Stimulated activated naive B cell treated with anti-CD40 and anti-IgM and Interleukin-4, amounts not matched to agents 10 μg/mL and 1 μg/mL and 100 μg/mL, for 72 hours (primary cell): ENCODE results near the gene GH1.
"Not testable (repeated sequence)": the region's sequence is repeated elsewhere in the genome, so short reads cannot be mapped to it uniquely, and the experiment has no call there.

ENCODE experiments used
- ATAC-seq, 2 donors: fragments of 150-1000 bp; cut with Tn5 transposase; replicated peaks; 2 replicates each; pipeline ENCODE4 v1.10.0; 2021; ENCODE audit warnings: moderate library complexity in 1 of 2
- DNase-seq: peaks from one replicate; pipeline ENCODE4 v3.0.0; 2021
- H3K27ac Mint-ChIP-seq: one replicate; pipeline ENCODE4 v1.8.0; 2022; ENCODE audit warnings: mild to moderate bottlenecking, mixed read lengths
- H3K27me3 Mint-ChIP-seq, 2 donors: one replicate each; pipeline ENCODE4 v1.8.0; 2022; ENCODE audit warnings: mixed read lengths in 2 of 2
- H3K36me3 Mint-ChIP-seq, 2 donors: one replicate each; pipeline ENCODE4 v1.8.0; 2022; ENCODE audit warnings: mixed read lengths in 2 of 2, mild to moderate bottlenecking in 1 of 2
- H3K4me1 Mint-ChIP-seq, 2 donors: one replicate each; pipeline ENCODE4 v1.8.0; 2022; ENCODE audit warnings: mixed read lengths in 2 of 2, mild to moderate bottlenecking in 1 of 2
- H3K4me3 Mint-ChIP-seq, 2 donors: one replicate each; pipeline ENCODE4 v1.8.0; 2022; ENCODE audit warnings: mild to moderate bottlenecking in 2 of 2, mixed read lengths in 2 of 2, moderate library complexity in 1 of 2
- H3K9me3 Mint-ChIP-seq, 2 donors: one replicate each; pipeline ENCODE4 v1.8.0; 2022; ENCODE audit warnings: mixed read lengths in 2 of 2, mild to moderate bottlenecking in 1 of 2

GH1 gene

GRCh38 chr17:63918789-63919305 lies at the start of gene GH1:
GH1 (minus strand) TSS chr17:63918839; CDS start chr17:63918776, 63 bp downstream.
- not testable (repeated sequence) for DNase-seq, H3K9me3 Mint-ChIP-seq, H3K36me3 Mint-ChIP-seq, ATAC-seq, H3K27me3 Mint-ChIP-seq
- H3K4me1 Mint-ChIP-seq = peaks cover 58 to 76% of the 10 kb centered on the region in 2 donors
- peak within 1 kb of the TSS; percentile 90 for H3K27ac Mint-ChIP-seq
- H3K4me3 Mint-ChIP-seq = peak within 1 kb of the TSS; percentile 64 to 71

- Mint-ChIP-seq H3K4me3 (no peak overlapping the region), H3K27ac (no peak overlapping the region), H3K4me1 (peaks cover 9 to 12% of the 10 kb centered on the region in 2 donors)
These were observed 49.3 kb upstream of the GH1 start for GRCh38 chr17:63967953-63968352.

GRCh38 chr17:63966646-63967264 lies 48.1 kb upstream of the GH1 start:
- ATAC-seq (peak; percentile 75 to 78), DNase-seq (no peak)
- Mint-ChIP-seq H3K36me3 (no peaks in the 10 kb centered on the region), H3K9me3 (no peaks in the 10 kb centered on the region), H3K4me1 (peaks cover 11 to 12% of the 10 kb centered on the region in 2 donors), H3K4me3 (no peak overlapping the region), H3K27ac (no peak overlapping the region), H3K27me3 (no peaks in the 10 kb centered on the region)

More at GRCh38 chr17:63967953-63968352, 49.3 kb upstream of the GH1 start:
- no peak for DNase-seq
- Mint-ChIP-seq H3K27me3 (no peaks in the 10 kb centered on the region), H3K9me3 (no peaks in the 10 kb centered on the region), H3K36me3 (no peaks in the 10 kb centered on the region)
- ATAC-seq = no peak

- peaks cover 16 to 25% of the 10 kb centered on the region in 2 donors for H3K4me1 Mint-ChIP-seq
- no peaks in the 10 kb centered on the region for H3K9me3 Mint-ChIP-seq
- DNase-seq (no peak), ATAC-seq (no peak)
- H3K27me3 Mint-ChIP-seq = no peaks in the 10 kb centered on the region
- H3K4me3 Mint-ChIP-seq = no peak overlapping the region
- H3K36me3 Mint-ChIP-seq = no peaks in the 10 kb centered on the region
- H3K27ac Mint-ChIP-seq = no peak overlapping the region
These were observed 44.5 kb upstream of the GH1 start for GRCh38 chr17:63963123-63963522.

GRCh38 chr17:63962298-63962744 lies 43.7 kb upstream of the GH1 start:
- Mint-ChIP-seq H3K4me3 (no peak overlapping the region), H3K9me3 (no peaks in the 10 kb centered on the region), H3K27me3 (no peaks in the 10 kb centered on the region), H3K4me1 (peaks cover 15 to 25% of the 10 kb centered on the region in 2 donors), H3K36me3 (no peaks in the 10 kb centered on the region), H3K27ac (no peak overlapping the region)
- ATAC-seq = no peak
- DNase-seq = no peak

GRCh38 chr17:63961355-63962212 lies 42.9 kb upstream of the GH1 start:
- no peaks in the 10 kb centered on the region for H3K36me3 Mint-ChIP-seq
- peak overlapping the region; percentile 75 for H3K27ac Mint-ChIP-seq
- no peaks in the 10 kb centered on the region for H3K27me3 Mint-ChIP-seq

GRCh38 chr17:63960430-63960829 lies 41.8 kb upstream of the GH1 start:
- Mint-ChIP-seq H3K27ac (no peak overlapping the region), H3K36me3 (no peaks in the 10 kb centered on the region), H3K4me3 (no peak overlapping the region), H3K9me3 (no peaks in the 10 kb centered on the region), H3K27me3 (no peaks in the 10 kb centered on the region), H3K4me1 (peaks cover 12 to 16% of the 10 kb centered on the region in 2 donors)
- DNase-seq (no peak), ATAC-seq (no peak)

More at GRCh38 chr17:63961355-63962212, 42.9 kb upstream of the GH1 start:
- H3K4me1 Mint-ChIP-seq = peaks cover 11 to 20% of the 10 kb centered on the region in 2 donors
- H3K4me3 Mint-ChIP-seq = peak overlapping the region; percentile 65 to 78
- H3K9me3 Mint-ChIP-seq = no peaks in the 10 kb centered on the region
- peak; percentile 20 for DNase-seq
- peak; percentile 77 to 79 for ATAC-seq

- no peaks in the 10 kb centered on the region for H3K9me3 Mint-ChIP-seq
- DNase-seq (no peak), ATAC-seq (no peak)
- no peaks in the 10 kb centered on the region for H3K27me3 Mint-ChIP-seq
- H3K36me3 Mint-ChIP-seq = no peaks in the 10 kb centered on the region
- peak overlapping the region; percentile 39 for H3K27ac Mint-ChIP-seq
- H3K4me3 Mint-ChIP-seq = no peak overlapping the region
- H3K4me1 Mint-ChIP-seq = peaks cover 14 to 16% of the 10 kb centered on the region in 2 donors
These were observed 41.4 kb upstream of the GH1 start for GRCh38 chr17:63960006-63960405.

- H3K4me3 Mint-ChIP-seq = no peak overlapping the region
- H3K4me1 Mint-ChIP-seq = peaks cover 22 to 39% of the 10 kb centered on the region in 2 donors
- DNase-seq (no peak), ATAC-seq (no peak)
- no peaks in the 10 kb centered on the region for H3K9me3 Mint-ChIP-seq
- H3K27ac Mint-ChIP-seq = peak overlapping the region; percentile 32
- H3K27me3 Mint-ChIP-seq = no peaks in the 10 kb centered on the region
- no peaks in the 10 kb centered on the region for H3K36me3 Mint-ChIP-seq
These were observed 37.8 kb upstream of the GH1 start for GRCh38 chr17:63956296-63956920.

- Mint-ChIP-seq H3K4me3 (no peak overlapping the region), H3K9me3 (no peaks in the 10 kb centered on the region), H3K27ac (peak overlapping the region; percentile 32), H3K27me3 (no peaks in the 10 kb centered on the region), H3K4me1 (peaks cover 24 to 38% of the 10 kb centered on the region in 2 donors), H3K36me3 (no peaks in the 10 kb centered on the region)
- DNase-seq (no peak), ATAC-seq (no peak)
These were observed 37.2 kb upstream of the GH1 start for GRCh38 chr17:63955791-63956190.

GRCh38 chr17:63955232-63955631 lies 36.6 kb upstream of the GH1 start:
- Mint-ChIP-seq H3K4me1 (peaks cover 24 to 38% of the 10 kb centered on the region in 2 donors), H3K4me3 (no peak overlapping the region), H3K36me3 (no peaks in the 10 kb centered on the region), H3K27ac (peak overlapping the region; percentile 47), H3K9me3 (no peaks in the 10 kb centered on the region), H3K27me3 (no peaks in the 10 kb centered on the region)
- peak in 1 of 2 donors; percentile 6 for ATAC-seq
- no peak for DNase-seq

GRCh38 chr17:63954402-63955063 lies 35.9 kb upstream of the GH1 start:
- Mint-ChIP-seq H3K4me1 (peaks cover 25 to 43% of the 10 kb centered on the region in 2 donors), H3K9me3 (no peaks in the 10 kb centered on the region), H3K27me3 (no peaks in the 10 kb centered on the region), H3K27ac (peak overlapping the region; percentile 96), H3K4me3 (peak overlapping the region; percentile 75 to 81), H3K36me3 (no peaks in the 10 kb centered on the region)
- ATAC-seq (peak; percentile 80 to 85), DNase-seq (peak; percentile 54)

- peak overlapping the region in 1 of 2 donors; percentile 2 for H3K4me3 Mint-ChIP-seq
- H3K9me3 Mint-ChIP-seq = no peaks in the 10 kb centered on the region
- no peaks in the 10 kb centered on the region for H3K27me3 Mint-ChIP-seq
- no peaks in the 10 kb centered on the region for H3K36me3 Mint-ChIP-seq
- ATAC-seq = no peak
- H3K4me1 Mint-ChIP-seq = peaks cover 35 to 70% of the 10 kb centered on the region in 2 donors
- peak; percentile 60 for DNase-seq
- no peak overlapping the region for H3K27ac Mint-ChIP-seq
These were observed 32.6 kb upstream of the GH1 start for GRCh38 chr17:63950940-63951907.
